Measurements from ENCODE around the gene LZTR1.

LZTR1 gene

GRCh38 chr22:20962491-20962945, 19.6 kb upstream of the LZTR1 start:
- DNase-seq (ENCODE audit: extremely low spot score): no peak
- no peak for TF ChIP-seq CTCF (IDR thresholded peaks at IDR 0.05; ENCODE audit: control extremely low read depth, extremely low read depth, low read depth, missing control alignments)
- ChIA-PET POLR2A (no interaction called here), CTCF (interaction anchor here (0.9 to 3.3 kb wide), 8 partner anchors 10 to 77 kb away, joined by 3 to 22 read pairs (median 4); partner anchors contain the start of genes LZTR1 and THAP7)

- ChIA-PET POLR2A (no interaction called here), CTCF (interaction anchor here (0.9 to 3.3 kb wide), 8 partner anchors 9 to 78 kb away, joined by 3 to 22 read pairs (median 4); partner anchors contain the start of genes LZTR1 and THAP7)
- no peak for TF ChIP-seq CTCF (IDR thresholded peaks at IDR 0.05; ENCODE audit: control extremely low read depth, extremely low read depth, low read depth, missing control alignments)
- no peak for DNase-seq (ENCODE audit: extremely low spot score)
Observed at GRCh38 chr22:20963201-20964052, 18.7 kb upstream of the LZTR1 start.

GRCh38 chr22:20964090-20964798, 17.9 kb upstream of the LZTR1 start:
- ChIA-PET CTCF (interaction anchor here (1.3 to 3.3 kb wide), 4 partner anchors 8 to 78 kb away, joined by 3 to 22 read pairs (median 8); partner anchors contain the start of gene LZTR1), POLR2A (no interaction called here)
- no peak for TF ChIP-seq CTCF (IDR thresholded peaks at IDR 0.05; ENCODE audit: control extremely low read depth, extremely low read depth, low read depth, missing control alignments)
- no peak for DNase-seq (ENCODE audit: extremely low spot score)

GRCh38 chr22:20964799-20965103, 17.3 kb upstream of the LZTR1 start:
- ChIA-PET CTCF (interaction anchor here (1.3 to 2.4 kb wide), 2 partner anchors 17 to 79 kb away, joined by 3 to 11 read pairs; partner anchors contain the start of gene LZTR1), POLR2A (no interaction called here)
- no peak for TF ChIP-seq CTCF (IDR thresholded peaks at IDR 0.05; ENCODE audit: control extremely low read depth, extremely low read depth, low read depth, missing control alignments)
- no peak for DNase-seq (ENCODE audit: extremely low spot score)

GRCh38 chr22:20965104-20965887, 16.8 kb upstream of the LZTR1 start:
- ChIA-PET CTCF (interaction anchor here (1.3 to 2.4 kb wide), 2 partner anchors 16 to 79 kb away, joined by 3 to 11 read pairs; partner anchors contain the start of gene LZTR1), POLR2A (no interaction called here)
- TF ChIP-seq CTCF (IDR thresholded peaks at IDR 0.05; ENCODE audit: control extremely low read depth, extremely low read depth, low read depth, missing control alignments): no peak
- DNase-seq (ENCODE audit: extremely low spot score): no peak

All from GM10248 (cell line).